ENCODE results near the gene ASB4.

ASB4 gene

GRCh38 chr7:95560674-95561073 is 74.9 kb downstream of the ASB4 start:
- no peak for DNase-seq

- no peak for DNase-seq
Measured at GRCh38 chr7:95569720-95570119, 84.0 kb downstream of the ASB4 start.

GRCh38 chr7:95577137-95577536 is 91.4 kb downstream of the ASB4 start:
- no peak for DNase-seq

- DNase-seq: no peak
Measured at GRCh38 chr7:95578299-95578855, 92.6 kb downstream of the ASB4 start.

- DNase-seq: no peak
Measured at GRCh38 chr7:95579318-95579717, 93.6 kb downstream of the ASB4 start.

GRCh38 chr7:95581467-95581866 is 95.7 kb downstream of the ASB4 start:
- no peak for DNase-seq

- DNase-seq: no peak
Measured at GRCh38 chr7:95582578-95583293, 97.0 kb downstream of the ASB4 start.

GRCh38 chr7:95583834-95584621 is 98.3 kb downstream of the ASB4 start:
- no peak for DNase-seq

- DNase-seq: no peak
Measured at GRCh38 chr7:95584769-95585425, 99.2 kb downstream of the ASB4 start.

GRCh38 chr7:95585426-95585789 is 99.7 kb downstream of the ASB4 start:
- DNase-seq: no peak

- DNase-seq: no peak
Measured at GRCh38 chr7:95586951-95587301, 101.2 kb downstream of the ASB4 start.

- DNase-seq: no peak
Measured at GRCh38 chr7:95589031-95589430, 103.3 kb downstream of the ASB4 start.

GRCh38 chr7:95589766-95590165 is 104.0 kb downstream of the ASB4 start:
- DNase-seq: no peak

Measured in GF-D8 (cell line).